ENCODE measurements around the gene MOGAT1.

The MOGAT1 gene

DNA sequence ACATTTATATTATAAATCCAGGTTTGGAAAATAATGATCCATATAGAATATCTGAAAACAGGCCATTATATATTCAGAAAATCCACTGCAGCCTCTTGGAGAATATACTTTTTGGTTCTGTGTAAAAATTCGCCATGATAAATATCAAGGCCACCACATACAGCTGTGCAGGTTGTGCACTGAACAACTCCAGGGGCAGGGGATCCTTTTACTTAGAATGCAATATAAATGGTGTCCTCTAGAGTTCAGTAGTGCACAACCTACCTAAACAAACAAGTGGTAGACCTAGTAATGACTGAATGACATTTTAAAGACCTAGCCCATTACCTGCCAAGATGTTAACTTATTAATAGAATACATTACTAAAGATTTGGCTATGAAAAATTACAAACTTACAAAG lies 22.4 kb downstream of the MOGAT1 start:
- no peak overlapping the region for H3K4me3 ChIP-seq (ENCODE audit: low read depth, low read length)

DNA sequence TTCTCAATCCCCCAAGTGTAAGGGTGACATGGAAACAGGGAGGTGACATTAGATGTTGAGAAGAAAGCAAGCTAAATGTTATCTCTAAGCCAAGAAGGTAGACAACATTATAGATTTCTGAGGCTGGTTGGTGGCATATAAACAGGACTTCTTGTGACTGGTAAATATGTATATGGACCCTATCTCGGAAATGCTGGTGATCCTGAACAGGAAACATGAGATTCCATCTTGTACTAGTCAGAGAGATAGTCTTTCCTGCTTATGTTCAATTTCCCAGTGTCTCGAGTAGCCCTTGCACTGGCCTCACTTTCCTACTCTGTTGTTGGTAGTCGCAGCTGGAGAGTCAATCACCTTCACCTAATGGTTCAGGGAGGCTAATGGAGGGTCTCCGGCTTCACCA lies 26.8 kb downstream of the MOGAT1 start:
- TF ChIP-seq, protein P1, sequence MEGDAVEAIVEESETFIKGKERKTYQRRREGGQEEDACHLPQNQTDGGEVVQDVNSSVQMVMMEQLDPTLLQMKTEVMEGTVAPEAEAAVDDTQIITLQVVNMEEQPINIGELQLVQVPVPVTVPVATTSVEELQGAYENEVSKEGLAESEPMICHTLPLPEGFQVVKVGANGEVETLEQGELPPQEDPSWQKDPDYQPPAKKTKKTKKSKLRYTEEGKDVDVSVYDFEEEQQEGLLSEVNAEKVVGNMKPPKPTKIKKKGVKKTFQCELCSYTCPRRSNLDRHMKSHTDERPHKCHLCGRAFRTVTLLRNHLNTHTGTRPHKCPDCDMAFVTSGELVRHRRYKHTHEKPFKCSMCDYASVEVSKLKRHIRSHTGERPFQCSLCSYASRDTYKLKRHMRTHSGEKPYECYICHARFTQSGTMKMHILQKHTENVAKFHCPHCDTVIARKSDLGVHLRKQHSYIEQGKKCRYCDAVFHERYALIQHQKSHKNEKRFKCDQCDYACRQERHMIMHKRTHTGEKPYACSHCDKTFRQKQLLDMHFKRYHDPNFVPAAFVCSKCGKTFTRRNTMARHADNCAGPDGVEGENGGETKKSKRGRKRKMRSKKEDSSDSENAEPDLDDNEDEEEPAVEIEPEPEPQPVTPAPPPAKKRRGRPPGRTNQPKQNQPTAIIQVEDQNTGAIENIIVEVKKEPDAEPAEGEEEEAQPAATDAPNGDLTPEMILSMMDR (IDR thresholded peaks at IDR 0.05; ENCODE audit: low read depth, low read length) = no peak
- no peaks in the 10 kb centered on the region for H3K4me1 ChIP-seq
- H3K36me3 ChIP-seq = no peaks in the 10 kb centered on the region
- no peaks in the 10 kb centered on the region for H3K27me3 ChIP-seq
- no peaks in the 10 kb centered on the region for H3K9me3 ChIP-seq
- H3K4me3 ChIP-seq (ENCODE audit: low read depth, low read length) = no peak overlapping the region
- no peak for DNase-seq

More for the DNA sequence above, 22.4 kb downstream of the MOGAT1 start:
- Histone ChIP-seq H3K9me3 (no peaks in the 10 kb centered on the region), H3K27me3 (no peaks in the 10 kb centered on the region), H3K36me3 (no peaks in the 10 kb centered on the region), H3K4me1 (no peaks in the 10 kb centered on the region; the same call in 1 of the 2 replicates)
- TF ChIP-seq, protein P1 (IDR thresholded peaks at IDR 0.05; ENCODE audit: low read depth, low read length) = peak; percentile 54
- no peak for DNase-seq

DNA sequence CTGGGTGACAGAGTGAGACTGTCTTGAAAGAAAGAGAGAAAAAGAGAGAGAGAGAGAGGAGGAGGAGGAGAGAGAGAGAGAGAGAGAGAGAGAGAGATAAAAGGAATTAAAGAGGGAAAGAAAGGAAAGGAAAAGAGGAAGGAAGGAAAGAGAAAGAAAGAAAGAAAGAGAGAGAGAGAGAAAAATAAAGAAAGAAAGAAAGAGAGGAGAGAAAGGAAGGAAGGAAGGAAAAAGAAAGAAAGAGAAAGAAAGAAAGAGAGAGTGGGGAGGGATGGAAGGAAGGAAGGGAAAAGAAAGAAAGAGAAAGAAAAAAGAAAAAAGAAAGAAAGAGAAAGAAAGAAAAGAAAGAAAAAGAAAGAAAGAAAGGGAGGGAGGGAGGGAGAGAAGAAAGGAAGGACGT lies 29.8 kb downstream of the MOGAT1 start:
- no peaks in the 10 kb centered on the region for H3K9me3 ChIP-seq
- H3K27me3 ChIP-seq = no peaks in the 10 kb centered on the region
- no peak overlapping the region for H3K4me3 ChIP-seq (ENCODE audit: low read depth, low read length)
- H3K4me1 ChIP-seq = no peaks in the 10 kb centered on the region
- TF ChIP-seq, protein P1 (IDR thresholded peaks at IDR 0.05; ENCODE audit: low read depth, low read length) = no peak
- H3K36me3 ChIP-seq = no peaks in the 10 kb centered on the region
- DNase-seq = no peak

DNA sequence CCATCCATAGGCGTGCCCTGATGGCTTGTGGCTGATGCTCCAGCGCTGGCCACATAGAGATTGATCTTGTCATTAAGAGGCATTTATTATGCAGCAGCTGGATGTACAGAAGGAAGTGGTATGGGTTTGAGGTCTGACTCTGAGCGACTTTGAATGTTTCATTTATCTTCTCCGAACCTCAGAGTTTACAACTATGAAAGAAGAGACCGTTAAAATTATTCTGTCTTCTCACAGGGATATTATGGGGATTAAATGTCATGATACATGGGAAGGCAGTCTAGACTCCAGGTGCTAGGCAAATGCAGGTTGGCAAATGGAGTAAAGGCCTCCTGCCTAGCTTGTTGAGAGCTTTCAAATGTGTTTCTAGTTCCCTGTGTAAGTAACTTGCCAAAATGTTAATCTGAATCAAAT lies 30.3 kb downstream of the MOGAT1 start:
- Histone ChIP-seq H3K4me3 (ENCODE audit: low read depth, low read length) (no peak overlapping the region), H3K4me1 (no peaks in the 10 kb centered on the region), H3K9me3 (no peaks in the 10 kb centered on the region), H3K36me3 (no peaks in the 10 kb centered on the region), H3K27me3 (no peaks in the 10 kb centered on the region)
- TF ChIP-seq, protein P1 (IDR thresholded peaks at IDR 0.05; ENCODE audit: low read depth, low read length) = no peak
- DNase-seq = no peak

DNA sequence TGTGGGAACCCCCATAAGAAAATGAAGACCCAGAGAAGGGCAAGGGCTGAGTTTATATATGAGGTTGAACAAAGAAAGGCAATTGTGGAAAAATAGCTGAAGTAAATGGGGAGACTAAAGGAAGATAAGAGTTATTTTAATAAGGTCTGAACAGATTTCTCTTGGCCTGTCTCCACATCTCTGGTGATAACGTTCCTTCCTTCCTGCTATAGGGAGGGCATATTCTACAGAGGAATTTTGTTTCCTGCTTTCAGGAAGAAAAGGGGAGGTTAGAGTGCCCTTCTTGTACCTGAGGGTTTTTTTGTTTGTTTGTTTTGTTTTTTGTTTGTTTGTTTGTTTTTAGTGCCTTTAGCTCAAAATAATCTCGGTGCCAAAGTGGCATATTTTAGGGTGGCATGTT lies 31.6 kb downstream of the MOGAT1 start:
- DNase-seq = no peak
- Histone ChIP-seq H3K4me3 (ENCODE audit: low read depth, low read length) (no peak overlapping the region), H3K9me3 (no peaks in the 10 kb centered on the region), H3K27me3 (no peaks in the 10 kb centered on the region), H3K36me3 (no peaks in the 10 kb centered on the region), H3K4me1 (no peaks in the 10 kb centered on the region)
- TF ChIP-seq, protein P1 (IDR thresholded peaks at IDR 0.05; ENCODE audit: low read depth, low read length) = no peak

DNA sequence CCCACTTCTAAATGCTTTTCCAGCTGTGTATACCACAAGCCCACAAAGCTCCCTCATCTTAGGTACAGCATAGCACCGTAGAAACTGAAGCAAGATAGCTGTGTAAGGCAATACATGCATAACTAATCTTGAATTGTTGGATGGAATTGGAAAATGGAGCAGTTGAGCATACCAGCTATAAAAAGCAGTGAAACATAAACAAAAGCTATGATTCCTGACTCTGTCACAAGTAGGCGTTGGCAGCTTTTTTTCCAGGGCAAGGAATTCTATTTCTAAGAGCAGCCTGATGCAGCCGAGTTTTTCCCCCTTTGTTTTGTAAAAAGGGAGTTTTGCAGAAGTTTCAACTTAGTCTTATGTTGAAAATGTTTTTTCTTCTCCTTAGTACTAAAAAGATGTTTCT lies 32.4 kb downstream of the MOGAT1 start:
- no peaks in the 10 kb centered on the region for H3K36me3 ChIP-seq
- no peaks in the 10 kb centered on the region for H3K27me3 ChIP-seq
- no peaks in the 10 kb centered on the region for H3K9me3 ChIP-seq
- no peak for DNase-seq
- TF ChIP-seq, protein P1 (IDR thresholded peaks at IDR 0.05; ENCODE audit: low read depth, low read length) = no peak
- no peak overlapping the region for H3K4me3 ChIP-seq (ENCODE audit: low read depth, low read length)
- no peaks in the 10 kb centered on the region for H3K4me1 ChIP-seq
